Measurements from ENCODE around the gene CYFIP2. TPM values are rescaled to one million over a fixed set of nuclear protein-coding genes. Genes with fewer than 3 reads are reported as not detected.

CYFIP2 gene
- total RNA-seq, 1 experiment from 2014 or later: 95.3 TPM

GRCh38 chr5:157217289-157218024 lies 48.5 kb upstream of the CYFIP2 start (continued):
- TF ChIP-seq ESRRA (CRISPR knock-in tag; IDR thresholded peaks at IDR 0.05; ENCODE audit: borderline replicate concordance): no peak
- no peak for TF ChIP-seq NR1H2 (CRISPR knock-in tag; IDR thresholded peaks at IDR 0.05)
- TF ChIP-seq SOX15 (CRISPR knock-in tag; IDR thresholded peaks at IDR 0.05): no peak

- no peak overlapping the region for H3K4me3 Mint-ChIP-seq
- H3K9me3 Mint-ChIP-seq: no peaks in the 10 kb centered on the region
- DNase-seq (ENCODE audit: low spot score) (no peak), ATAC-seq (no peak)
- ChIA-PET CTCF (interaction anchor here (0.6 to 1.0 kb wide), 4 partner anchors 71 to 145 kb away, joined by 3 read pairs; no protein-coding TSS in a partner anchor), POLR2A (interaction anchor here (0.6 kb wide), 1 partner anchor 199 kb away, joined by 3 read pairs; no protein-coding TSS in a partner anchor)
- no peak for TF ChIP-seq NFE2L1 (CRISPR knock-in tag; IDR thresholded peaks at IDR 0.05)
- no peak for TF ChIP-seq NR3C1 (CRISPR knock-in tag; conservative IDR thresholded peaks at IDR 0.05; ENCODE audit: low read depth)
- no peak for TF ChIP-seq TEAD4 (CRISPR knock-in tag; IDR thresholded peaks at IDR 0.05)
- no peak for TF ChIP-seq KAT7 (CRISPR knock-in tag; IDR thresholded peaks at IDR 0.05; ENCODE audit: borderline replicate concordance)
- TF ChIP-seq CREM (CRISPR knock-in tag; IDR thresholded peaks at IDR 0.05): no peak
- no peak for TF ChIP-seq ZBTB21 (CRISPR knock-in tag; IDR thresholded peaks at IDR 0.05; ENCODE audit: borderline replicate concordance)
- TF ChIP-seq CREB1 (CRISPR knock-in tag; IDR thresholded peaks at IDR 0.05): no peak
- no peak for TF ChIP-seq IRF2 (CRISPR knock-in tag; IDR thresholded peaks at IDR 0.05; ENCODE audit: borderline replicate concordance, low read depth)
- TF ChIP-seq PRDM15 (CRISPR knock-in tag; IDR thresholded peaks at IDR 0.05): no peak
- no peak for TF ChIP-seq MAX (CRISPR knock-in tag; IDR thresholded peaks at IDR 0.05)
- TF ChIP-seq E2F5 (CRISPR knock-in tag; IDR thresholded peaks at IDR 0.05): no peak
- no peak for TF ChIP-seq PREB (CRISPR knock-in tag; IDR thresholded peaks at IDR 0.05; ENCODE audit: borderline replicate concordance)
- TF ChIP-seq USF1 (CRISPR knock-in tag; IDR thresholded peaks at IDR 0.05): no peak
- TF ChIP-seq ZNF232 (CRISPR knock-in tag; IDR thresholded peaks at IDR 0.05): no peak
- TF ChIP-seq CTCF (IDR thresholded peaks at IDR 0.05): no peak
- H3K27ac Mint-ChIP-seq: no peak overlapping the region
- no peaks in the 10 kb centered on the region for H3K36me3 Mint-ChIP-seq
- peaks cover 3% of the 10 kb centered on the region for H3K4me1 Mint-ChIP-seq
- no peaks in the 10 kb centered on the region; the same call in 1 of the 2 replicates for H3K27me3 Mint-ChIP-seq (ENCODE audit: low read depth)
These were observed 46.2 kb upstream of the CYFIP2 start for GRCh38 chr5:157219491-157220271.

All from WTC11 (cell line).